ENCODE results near the gene TEX19. TPM values are rescaled to one million over a fixed set of nuclear protein-coding genes. Genes with fewer than 3 reads are reported as not detected.
"Not testable (repeated sequence)": the region's sequence is repeated elsewhere in the genome, so short reads cannot be mapped to it uniquely, and the experiment has no call there.

The TEX19 gene
- total RNA-seq, 1 experiment from 2014 or later, result not detected

DNA sequence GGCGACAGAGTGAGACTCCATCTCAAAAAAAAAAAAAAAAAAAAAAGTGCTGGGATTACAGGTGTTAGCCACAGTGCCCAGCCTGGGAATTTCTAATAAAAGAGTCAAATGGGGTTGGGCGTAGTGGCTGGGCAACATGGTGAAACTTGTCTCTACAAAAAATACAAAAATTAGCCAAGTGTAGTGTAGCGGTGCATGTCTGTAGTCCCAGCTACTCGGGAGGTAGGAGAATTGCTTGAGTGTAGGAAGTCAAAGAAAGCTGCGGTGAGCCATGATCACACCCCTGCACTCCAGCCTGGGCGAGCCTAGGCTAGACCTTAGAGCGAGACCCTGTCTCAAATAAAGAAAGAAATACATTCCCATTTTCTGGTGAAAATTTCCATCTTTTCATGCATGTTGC is 10.2 kb downstream of the TEX19 start:
- CTCF ChIA-PET, result no interaction called here
- Mint-ChIP-seq H3K9me3 (ENCODE audit: low read depth, unreplicated experiment) (no peaks in the 10 kb centered on the region), H3K27me3 (ENCODE audit: unreplicated experiment) (peaks cover 48% of the 10 kb centered on the region), H3K4me3 (ENCODE audit: low read depth, unreplicated experiment) (no peak overlapping the region), H3K4me1 (ENCODE audit: low read depth, unreplicated experiment) (no peaks in the 10 kb centered on the region), H3K36me3 (ENCODE audit: insufficient read depth, unreplicated experiment) (no peaks in the 10 kb centered on the region), H3K27ac (ENCODE audit: unreplicated experiment) (no peak overlapping the region)
- no peak for DNase-seq
- intact Hi-C loops (cut with micrococcal nuclease; ENCODE audit: unreplicated experiment), result no loop called here
- BruUV-seq (replicated peaks), result no TSS peak
- TF ChIP-seq CTCF (IDR thresholded peaks at IDR 0.05; ENCODE audit: unreplicated experiment), result no peak

DNA sequence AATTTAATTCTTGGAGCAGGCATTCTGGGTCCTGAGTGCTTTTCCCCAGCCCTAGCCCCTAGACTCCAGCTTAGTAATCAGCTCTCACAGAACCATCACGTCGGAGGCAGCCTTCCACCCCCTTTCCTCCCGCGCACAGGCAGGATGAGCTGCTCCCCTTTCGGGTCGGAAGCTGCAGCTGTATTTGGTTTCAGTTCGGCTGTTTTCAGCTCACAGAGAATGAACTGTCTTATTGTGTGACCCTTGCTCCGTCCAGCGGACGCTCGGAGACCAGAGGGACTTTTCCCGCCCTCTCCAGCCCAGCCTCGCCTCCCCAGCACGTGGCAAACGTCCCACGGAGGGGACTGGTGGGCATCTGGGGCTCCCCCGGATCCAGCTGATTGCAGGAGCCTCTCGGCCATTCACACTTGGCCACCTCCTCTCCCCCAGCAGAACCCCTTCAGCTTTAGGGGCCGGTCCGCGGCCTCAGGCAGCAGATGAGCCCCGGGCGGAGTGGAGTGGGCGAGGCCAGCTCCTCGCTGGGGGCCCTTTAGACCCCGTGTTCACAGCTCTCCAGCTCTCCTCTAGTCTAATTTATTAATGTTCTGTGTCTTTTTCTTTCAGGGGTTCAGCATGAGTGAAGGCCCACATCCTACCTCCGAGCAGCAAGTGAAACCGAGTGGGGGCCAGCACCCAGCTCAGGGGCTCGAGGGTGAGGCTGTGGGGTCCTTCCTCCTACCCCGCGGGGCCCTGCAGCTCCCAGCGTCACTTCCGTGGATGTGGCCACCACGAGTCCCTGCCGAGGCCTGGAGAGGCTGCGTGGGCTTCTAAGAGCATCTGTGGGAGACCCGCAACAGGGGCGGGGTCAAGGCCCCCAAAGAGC is 11.7 kb downstream of the TEX19 start:
- no TSS peak for BruUV-seq (replicated peaks)
- Mint-ChIP-seq H3K4me3 (ENCODE audit: low read depth, unreplicated experiment) (no peak overlapping the region), H3K27me3 (ENCODE audit: unreplicated experiment) (peaks cover 33% of the 10 kb centered on the region), H3K36me3 (ENCODE audit: insufficient read depth, unreplicated experiment) (no peaks in the 10 kb centered on the region), H3K4me1 (ENCODE audit: low read depth, unreplicated experiment) (no peaks in the 10 kb centered on the region), H3K9me3 (ENCODE audit: low read depth, unreplicated experiment) (no peaks in the 10 kb centered on the region), H3K27ac (ENCODE audit: unreplicated experiment) (no peak overlapping the region)
- no peak for DNase-seq
- intact Hi-C loops (cut with micrococcal nuclease; ENCODE audit: unreplicated experiment), result no loop called here
- CTCF ChIA-PET, result no interaction called here
- TF ChIP-seq CTCF (IDR thresholded peaks at IDR 0.05; ENCODE audit: unreplicated experiment), result no peak

- Mint-ChIP-seq H3K4me1 (ENCODE audit: low read depth, unreplicated experiment) (no peaks in the 10 kb centered on the region), H3K27ac (ENCODE audit: unreplicated experiment) (no peak within 1 kb of the TSS), H3K4me3 (ENCODE audit: low read depth, unreplicated experiment) (no peak within 1 kb of the TSS), H3K9me3 (ENCODE audit: low read depth, unreplicated experiment) (no peaks in the 10 kb centered on the region), H3K27me3 (ENCODE audit: unreplicated experiment) (peaks cover 28% of the 10 kb centered on the region), H3K36me3 (ENCODE audit: insufficient read depth, unreplicated experiment) (no peaks in the 10 kb centered on the region)
- intact Hi-C loops (cut with micrococcal nuclease; ENCODE audit: unreplicated experiment), result no loop called here
- TF ChIP-seq CTCF (IDR thresholded peaks at IDR 0.05; ENCODE audit: unreplicated experiment), result no peak
- DNase-seq, result no peak
- CTCF ChIA-PET, result no interaction called here
- no TSS peak for BruUV-seq (replicated peaks)
Observed at GRCh38 chr17:82371333-82372248, 12.5 kb downstream of the TEX19 start, which contains the start of gene UTS2R. UTS2R (plus strand) TSS chr17:82371765; CDS start chr17:82374325, 2,560 bp downstream.

DNA sequence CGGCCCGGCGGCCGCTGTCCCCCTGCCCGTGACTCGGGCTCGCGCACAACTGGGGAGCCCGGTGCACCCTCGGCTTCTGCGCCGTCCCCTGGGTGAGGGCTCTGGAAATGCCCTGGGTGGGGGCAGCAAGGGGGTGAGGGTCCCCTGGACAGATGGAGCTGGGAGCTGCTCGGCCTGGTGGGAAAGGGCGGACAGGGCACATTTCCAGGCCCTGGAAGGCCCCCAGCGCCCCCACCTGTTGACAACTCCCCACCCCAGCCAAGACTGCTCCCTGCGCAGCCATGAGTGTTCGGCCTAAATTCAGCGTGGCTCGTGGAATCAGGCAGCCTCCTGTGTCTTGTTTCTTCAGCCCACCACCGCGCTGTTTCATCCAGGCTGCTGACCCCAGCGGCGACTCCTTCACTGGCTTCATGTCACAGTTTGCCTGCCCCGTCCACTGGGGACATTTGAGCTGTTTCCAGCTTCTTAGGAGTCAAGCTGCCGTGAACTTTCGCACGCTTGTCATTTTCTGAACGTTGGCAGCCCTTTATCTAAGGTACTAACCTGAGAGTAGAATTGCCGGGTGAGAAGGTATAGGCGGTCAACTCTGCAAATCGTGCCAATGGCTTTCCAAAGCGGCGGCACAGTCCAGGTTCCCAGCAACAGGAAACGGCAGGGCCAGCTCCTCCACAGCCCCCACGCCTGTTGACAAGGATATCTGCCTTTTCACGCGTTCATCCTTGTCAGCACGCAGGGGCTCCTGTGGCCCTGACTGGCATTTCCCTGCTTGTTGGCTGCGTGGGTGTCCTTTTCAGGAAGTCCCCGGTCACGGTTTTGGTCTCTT is 13.4 kb downstream of the TEX19 start:
- CTCF ChIA-PET, result no interaction called here
- H3K36me3 Mint-ChIP-seq (ENCODE audit: insufficient read depth, unreplicated experiment), result no peaks in the 10 kb centered on the region
- TF ChIP-seq CTCF (IDR thresholded peaks at IDR 0.05; ENCODE audit: unreplicated experiment), result no peak
- H3K9me3 Mint-ChIP-seq (ENCODE audit: low read depth, unreplicated experiment), result no peaks in the 10 kb centered on the region
- intact Hi-C loops (cut with micrococcal nuclease; ENCODE audit: unreplicated experiment), result no loop called here
- DNase-seq, result no peak
- BruUV-seq (replicated peaks), result no TSS peak
- no peak overlapping the region for H3K27ac Mint-ChIP-seq (ENCODE audit: unreplicated experiment)
- peaks cover 28% of the 10 kb centered on the region for H3K27me3 Mint-ChIP-seq (ENCODE audit: unreplicated experiment)
- no peak overlapping the region for H3K4me3 Mint-ChIP-seq (ENCODE audit: low read depth, unreplicated experiment)
- no peaks in the 10 kb centered on the region for H3K4me1 Mint-ChIP-seq (ENCODE audit: low read depth, unreplicated experiment)

- H3K36me3 Mint-ChIP-seq (ENCODE audit: insufficient read depth, unreplicated experiment); H3K4me1 Mint-ChIP-seq (ENCODE audit: low read depth, unreplicated experiment); H3K27ac Mint-ChIP-seq (ENCODE audit: unreplicated experiment); H3K9me3 Mint-ChIP-seq (ENCODE audit: low read depth, unreplicated experiment); DNase-seq; intact Hi-C loops (cut with micrococcal nuclease; ENCODE audit: unreplicated experiment); BruUV-seq (replicated peaks); CTCF ChIA-PET; H3K4me3 Mint-ChIP-seq (ENCODE audit: low read depth, unreplicated experiment): not testable (repeated sequence)
- H3K27me3 Mint-ChIP-seq (ENCODE audit: unreplicated experiment), result peaks cover 28% of the 10 kb centered on the region
Observed at GRCh38 chr17:82373072-82373452, 14.0 kb downstream of the TEX19 start.

Measured in Calu3 (cell line).